K562 (cell line): ENCODE measurements around the gene FAM107B. TPM values are rescaled to one million over a fixed set of nuclear protein-coding genes. Genes with fewer than 3 reads are reported as not detected.

Source experiments
- ATAC-seq: fragments of 200-7000 bp; cut with Tn5 transposase; 3 replicates; pipeline ENCODE4 v1.9.1; 2020; ENCODE audit warnings: moderate library complexity
- BruUV-seq: library from RNA; stranded (reverse); fragments of 400-500 nt; replicated peaks from 2 replicates; lab custom pipeline; 2021; lab: Mats Ljungman, UMichigan
- CTCF ChIA-PET: fragments of 300-600 bp; formaldehyde crosslinking; extraction: SDS; loops from one replicate; lab custom pipeline; 2021; ENCODE audit warnings: low intra/inter-chr PET ratio; lab: Yijun Ruan, JAX
- POLR2A ChIA-PET: fragments of 300-600, 350-650 bp; sonication (Branson Sonifier 250); formaldehyde crosslinking; extraction: SDS; loops from one replicate; lab custom pipeline; 2021; ENCODE audit warnings: antibody characterized with exemption, inconsistent platforms; lab: Yijun Ruan, JAX
- DNase-seq, 4 experiments: peaks; one replicate each; pipeline versions ENCODE4 v3.0.0 to v3.0.0-alpha.2; 2011 to 2018; ENCODE audit warnings: low spot score in 3 of 4, mixed read lengths in 3 of 4; ENCODE audit errors: extremely low read depth in 1 of 4
- FAIRE-seq: peaks from 2 replicates; lab custom pipeline; 2011; peaks lifted over from hg19 to GRCh38; lab: Jason Lieb, UNC
- H2AFZ ChIP-seq: 2 replicates; pipeline ENCODE4 v1.6.0; 2011; ENCODE audit warnings: low read depth, low read length, control low read depth, inconsistent platforms
- H3K27ac ChIP-seq: fragments of 200-600 bp; 3 replicates; pipeline ENCODE4 v1.8.0; 2011; ENCODE audit warnings: low read depth, mild to moderate bottlenecking, control low read depth, inconsistent platforms, low read length, moderate library complexity, mixed read lengths; ENCODE audit errors: extremely low read depth
- H3K27me3 ChIP-seq, 2 experiments: fragments of 300-600 bp in 1 of 2; 2 replicates in 1 of 2; 3 replicates in 1 of 2; pipeline versions ENCODE4 v1.6.0 to v1.8.0; 2011; ENCODE audit warnings: inconsistent platforms in 2 of 2, low read length in 2 of 2, mild to moderate bottlenecking in 1 of 2, mixed read lengths in 1 of 2, moderate library complexity in 1 of 2; ENCODE audit not compliant: control insufficient read depth in 2 of 2, insufficient read depth in 2 of 2
- H3K36me3 ChIP-seq: fragments of 300-600 bp; 3 replicates; pipeline ENCODE4 v1.8.0; 2011; ENCODE audit warnings: mild to moderate bottlenecking, low read length, inconsistent platforms; ENCODE audit not compliant: control insufficient read depth, insufficient read depth
- H3K4me1 ChIP-seq, 2 experiments: fragments of 200-600 bp in 1 of 2; replicated peaks in 1 of 2; 2 replicates in 1 of 2; 3 replicates in 1 of 2; pipeline versions ENCODE4 v1.5.1 to v1.8.0; 2011; ENCODE audit warnings: inconsistent platforms in 2 of 2, low read length in 2 of 2, mild to moderate bottlenecking in 1 of 2, mixed read lengths in 1 of 2, moderate library complexity in 1 of 2; ENCODE audit not compliant: control insufficient read depth in 2 of 2, insufficient read depth in 2 of 2
- H3K4me2 ChIP-seq: 2 replicates; pipeline ENCODE4 v1.6.1; 2011; ENCODE audit warnings: low read length, control low read depth, inconsistent platforms, mixed read lengths; ENCODE audit not compliant: insufficient read depth
- H3K4me3 ChIP-seq: fragments of 200-600 bp; sonication (generic), shearing (Covaris generic); 2 replicates; pipeline ENCODE4 v1.5.1; 2016; ENCODE audit warnings: control low read depth, inconsistent platforms
- H3K79me2 ChIP-seq: fragments of 200-600 bp; 3 replicates; pipeline ENCODE4 v1.8.0; 2011; ENCODE audit warnings: low read length, inconsistent platforms; ENCODE audit not compliant: control insufficient read depth, insufficient read depth
- H3K9ac ChIP-seq, 2 experiments: 2 replicates each; pipeline versions ENCODE4 v1.6.0 to v1.6.1; 2011; ENCODE audit warnings: low read depth in 2 of 2, low read length in 2 of 2, control low read depth in 1 of 2, inconsistent platforms in 1 of 2, mild to moderate bottlenecking in 1 of 2, mixed read lengths in 1 of 2; ENCODE audit not compliant: insufficient read depth in 1 of 2
- H3K9me1 ChIP-seq: one replicate; pipeline ENCODE4 v1.6.0; 2011; ENCODE audit warnings: inconsistent platforms, mild to moderate bottlenecking, low read length, moderate library complexity; ENCODE audit not compliant: control insufficient read depth, insufficient read depth
- H3K9me3 ChIP-seq: replicated peaks from 2 replicates; pipeline ENCODE4 v1.5.1; 2011; ENCODE audit warnings: low read depth, low read length, inconsistent platforms; ENCODE audit not compliant: control insufficient read depth, insufficient read depth
- H4K20me1 ChIP-seq: replicated peaks from 2 replicates; pipeline ENCODE4 v1.6.1; 2011; ENCODE audit warnings: low read length, inconsistent platforms, mixed read lengths; ENCODE audit not compliant: control insufficient read depth, insufficient read depth
- L3MBTL2 ChIP-seq: fragments of 450-650 bp; IDR thresholded peaks from 2 replicates; pipeline ENCODE4 v1.6.1; 2016; ENCODE audit warnings: mild to moderate bottlenecking, moderate library complexity
- MAFG ChIP-seq: fragments of 450-650 bp; conservative IDR thresholded peaks from 2 replicates; pipeline ENCODE4 v1.6.1; 2016; ENCODE audit warnings: missing genetic modification characterization, missing compliant biosample characterization
- MIER1 ChIP-seq: fragments of 450-650 bp; IDR thresholded peaks from 2 replicates; pipeline ENCODE4 v1.6.1; 2016; ENCODE audit warnings: antibody characterized with exemption, mild to moderate bottlenecking, low read depth
- TCFL5 ChIP-seq: fragments of 250-450 bp; sonication (Bioruptor Pico); conservative IDR thresholded peaks from 2 replicates; pipeline ENCODE4 v1.6.1; 2021; ENCODE audit warnings: mild to moderate bottlenecking, moderate library complexity, matching md5 sums
- ZBTB8A ChIP-seq: fragments of 450-650 bp; IDR thresholded peaks from 2 replicates; pipeline ENCODE4 v1.6.1; 2018; ENCODE audit warnings: mild to moderate bottlenecking, moderate library complexity; ENCODE audit not compliant: partially characterized antibody
- ZEB2 ChIP-seq: fragments of 450-650 bp; IDR thresholded peaks from 2 replicates; pipeline ENCODE4 v1.6.1; 2016
- ZNF583 ChIP-seq: fragments of 250-450 bp; sonication (Bioruptor Pico); IDR thresholded peaks from 2 replicates; pipeline ENCODE4 v1.4.0; 2020
- ZNF592 ChIP-seq: fragments of 450-650 bp; IDR thresholded peaks from 2 replicates; pipeline ENCODE4 v1.6.1; 2017; ENCODE audit warnings: antibody characterized with exemption, mild to moderate bottlenecking
- ZNF655 ChIP-seq: fragments of 250-450 bp; sonication (Bioruptor Pico); IDR thresholded peaks from 2 replicates; pipeline ENCODE4 v1.5.0; 2021
- WGBS: fragments of 100-300 bp; shearing (Covaris generic); methylation state at CpG from one replicate; pipeline ENCODE4 v1.1.6; 2016; ENCODE audit warnings: low coverage, mixed read lengths; ENCODE audit not compliant: insufficient coverage; ENCODE audit errors: missing lambda C conversion rate; 5-methylcytosine and 5-hydroxymethylcytosine counted together
- in situ Hi-C: fragments of 300-500 bp; cut with MboI; formaldehyde crosslinking; loops from 4 replicates; pipeline ENCODE4 v1.15.0; 2018; ENCODE audit warnings: inconsistent platforms, mixed read lengths
- intact Hi-C: fragments of 100-400 bp; cut with micrococcal nuclease; formaldehyde crosslinking; loops from 2 replicates; pipeline ENCODE4 v1.14.2; 2022
- polyA plus RNA-seq, 8 experiments: library from polyadenylated mRNA; depleted of rRNA in 4 of 8; stranded (reverse) in 5 of 8; unstranded in 3 of 8; fragments of >200 nt; fragmentation: Nextera tagmentation in 2 of 8; fragmentation: Illumina TruSeq in 1 of 8; extraction: Ambion mirVana in 2 of 8; extraction: Trizol in 1 of 8; gene quantifications; 2 replicates each; pipeline versions ENCODE4 v1.2.1 to v1.2.3, GENCODE V29; 2011 to 2014; ENCODE audit warnings: inconsistent platforms in 1 of 8, missing spikeins in 1 of 8
- total RNA-seq, 7 experiments: library from RNA; depleted of rRNA in 6 of 7; stranded (reverse); fragments of >200 nt in 6 of 7; fragmentation: Illumina TruSeq in 2 of 7; extraction: Trizol in 2 of 7; gene quantifications; 2 replicates each; pipeline versions ENCODE4 v1.2.1 to v1.2.3, GENCODE V29; 2011 to 2021; ENCODE audit warnings: low replicate concordance in 1 of 7
- TF ChIP-seq, protein P1 (sequence below), 2 experiments: fragments of 450-650 bp in 1 of 2; sonication (generic) in 1 of 2; formaldehyde crosslinking; conservative IDR thresholded peaks; 2 replicates each; pipeline versions ENCODE4 v1.4.0 to v1.8.1; 2020 to 2022; ENCODE audit warnings: mild to moderate bottlenecking in 1 of 2, missing genetic modification reagents in 1 of 2

The FAM107B gene
- total and polyA plus RNA-seq, 9 of the 15 experiments (the other 6 are each of a cell fraction or from before 2014, with no cell fraction given): 0.40 to 2.8 (median 1.4) TPM

DNA sequence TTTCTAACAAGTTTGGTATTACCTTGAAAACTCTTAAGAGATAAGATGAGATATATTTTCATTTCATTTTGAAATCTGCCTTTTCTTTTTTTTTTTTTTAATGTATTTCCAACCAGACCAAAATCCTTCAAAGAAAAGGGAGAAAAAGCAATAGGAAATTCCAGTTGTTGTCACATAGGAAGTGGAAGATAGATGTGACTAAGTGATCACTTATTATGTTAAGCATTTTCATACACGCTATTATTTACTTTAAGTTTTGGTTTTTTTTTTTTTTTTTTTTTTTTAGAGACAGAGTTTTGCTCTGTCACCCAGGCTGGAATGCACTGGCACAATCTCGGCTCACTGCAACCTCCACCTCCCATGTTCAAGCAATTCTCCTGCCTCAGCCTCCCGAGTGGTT lies 246.8 kb downstream of the FAM107B start:
- no peaks in the 10 kb centered on the region for H4K20me1 ChIP-seq
- no peak overlapping the region for H3K27ac ChIP-seq
- ATAC-seq (no peak), FAIRE-seq (no peak), DNase-seq (no peak)
- TF ChIP-seq ZNF583 (CRISPR knock-in tag): no peak
- BruUV-seq: no TSS peak
- H3K9me3 ChIP-seq: no peaks in the 10 kb centered on the region
- no peaks in the 10 kb centered on the region for H3K79me2 ChIP-seq
- intact Hi-C loops: no loop called here
- no peaks in the 10 kb centered on the region for H3K9me1 ChIP-seq
- no peak overlapping the region for H3K4me2 ChIP-seq
- peaks cover 9 to 26% of the 10 kb centered on the region in 2 experiments for H3K27me3 ChIP-seq
- H3K36me3 ChIP-seq: no peaks in the 10 kb centered on the region
- ChIA-PET POLR2A (no interaction called here), CTCF (no interaction called here)
- in situ Hi-C loops: no loop called here
- no peak overlapping the region for H2AFZ ChIP-seq
- H3K4me1 ChIP-seq: no peaks in the 10 kb centered on the region
- 0% methylated on average over 3 of the region's 3 CpGs for whole genome bisulfite sequencing
- no peak overlapping the region for H3K4me3 ChIP-seq
- no peak overlapping the region for H3K9ac ChIP-seq

DNA sequence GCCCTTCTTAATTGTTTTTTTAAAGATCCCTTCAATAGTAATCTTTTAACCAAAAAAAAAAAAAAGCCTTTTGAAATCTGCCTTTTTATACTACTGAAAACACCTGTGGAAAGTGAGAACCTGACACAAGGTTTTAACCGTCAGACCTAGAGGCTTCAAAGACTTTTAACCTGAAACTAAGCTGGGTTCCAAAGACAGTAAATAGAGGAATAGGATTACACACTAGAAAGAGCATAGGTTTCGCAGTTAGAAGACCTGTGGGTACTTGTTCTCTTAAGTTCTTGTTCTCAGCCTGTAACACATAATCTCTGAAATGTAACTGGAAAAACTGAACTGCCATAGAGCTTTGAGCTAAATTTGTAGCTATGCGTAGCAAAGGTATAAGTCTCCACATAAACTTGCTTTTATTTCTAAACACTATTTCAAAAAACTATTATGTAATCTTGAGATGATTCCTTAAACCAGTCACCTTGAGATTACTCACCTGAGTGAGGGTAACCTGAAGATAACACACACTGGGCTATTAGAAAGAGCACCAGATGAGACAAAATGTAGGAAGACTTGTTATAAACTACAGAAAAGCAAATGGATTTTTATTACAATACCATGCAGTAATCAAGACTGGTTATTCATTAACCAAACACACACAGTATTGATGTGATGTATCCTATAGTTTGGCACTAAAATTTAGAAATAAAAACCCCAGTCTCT lies 247.4 kb downstream of the FAM107B start:
- H3K4me1 ChIP-seq: no peaks in the 10 kb centered on the region
- FAIRE-seq: no peak
- no TSS peak for BruUV-seq
- ChIA-PET POLR2A (no interaction called here), CTCF (no interaction called here)
- 0% methylated on average over 3 of the region's 3 CpGs for WGBS
- H3K27me3 ChIP-seq: peaks cover 6 to 26% of the 10 kb centered on the region in 2 experiments
- H3K79me2 ChIP-seq: no peaks in the 10 kb centered on the region
- no peak overlapping the region for H3K9ac ChIP-seq
- H3K36me3 ChIP-seq: no peaks in the 10 kb centered on the region
- no peaks in the 10 kb centered on the region for H3K9me1 ChIP-seq
- DNase-seq: no peak
- no peaks in the 10 kb centered on the region for H3K9me3 ChIP-seq
- no peak overlapping the region for H3K4me3 ChIP-seq
- intact Hi-C loops: no loop called here
- H3K4me2 ChIP-seq: no peak overlapping the region
- no peaks in the 10 kb centered on the region for H4K20me1 ChIP-seq
- H2AFZ ChIP-seq: no peak overlapping the region
- no peak overlapping the region for H3K27ac ChIP-seq
- in situ Hi-C loops: no loop called here
- no peak for ATAC-seq
- TF ChIP-seq MIER1 (no peak), ZBTB8A (no peak), ZEB2 (no peak), TCFL5 (CRISPR knock-in tag) (no peak), ZNF655 (CRISPR knock-in tag) (no peak), L3MBTL2 (no peak), MAFG (no peak), ZNF592 (no peak)
- TF ChIP-seq, protein P1, sequence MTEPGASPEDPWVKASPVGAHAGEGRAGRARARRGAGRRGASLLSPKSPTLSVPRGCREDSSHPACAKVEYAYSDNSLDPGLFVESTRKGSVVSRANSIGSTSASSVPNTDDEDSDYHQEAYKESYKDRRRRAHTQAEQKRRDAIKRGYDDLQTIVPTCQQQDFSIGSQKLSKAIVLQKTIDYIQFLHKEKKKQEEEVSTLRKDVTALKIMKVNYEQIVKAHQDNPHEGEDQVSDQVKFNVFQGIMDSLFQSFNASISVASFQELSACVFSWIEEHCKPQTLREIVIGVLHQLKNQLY (CRISPR knock-in tag; conservative IDR thresholded peaks at IDR 0.05): no peak
